Epithelial cell of esophagus (primary cell): ENCODE data around the gene GSDME.

Experiments
- DNase-seq: peaks from one replicate; pipeline ENCODE4 v3.0.0; 2010; ENCODE audit warnings: low read depth
- H3K4me3 ChIP-seq: 2 replicates; pipeline ENCODE4 v1.5.1; 2011; ENCODE audit warnings: mild to moderate bottlenecking, low read length, control low read depth
- TF ChIP-seq, protein P1 (sequence below): IDR thresholded peaks from 2 replicates; pipeline ENCODE4 v1.5.1; 2011; ENCODE audit warnings: low read depth, mild to moderate bottlenecking, low read length, control low read depth, inconsistent platforms; ENCODE audit not compliant: insufficient read depth; ENCODE audit errors: missing control alignments

The GSDME gene

DNA sequence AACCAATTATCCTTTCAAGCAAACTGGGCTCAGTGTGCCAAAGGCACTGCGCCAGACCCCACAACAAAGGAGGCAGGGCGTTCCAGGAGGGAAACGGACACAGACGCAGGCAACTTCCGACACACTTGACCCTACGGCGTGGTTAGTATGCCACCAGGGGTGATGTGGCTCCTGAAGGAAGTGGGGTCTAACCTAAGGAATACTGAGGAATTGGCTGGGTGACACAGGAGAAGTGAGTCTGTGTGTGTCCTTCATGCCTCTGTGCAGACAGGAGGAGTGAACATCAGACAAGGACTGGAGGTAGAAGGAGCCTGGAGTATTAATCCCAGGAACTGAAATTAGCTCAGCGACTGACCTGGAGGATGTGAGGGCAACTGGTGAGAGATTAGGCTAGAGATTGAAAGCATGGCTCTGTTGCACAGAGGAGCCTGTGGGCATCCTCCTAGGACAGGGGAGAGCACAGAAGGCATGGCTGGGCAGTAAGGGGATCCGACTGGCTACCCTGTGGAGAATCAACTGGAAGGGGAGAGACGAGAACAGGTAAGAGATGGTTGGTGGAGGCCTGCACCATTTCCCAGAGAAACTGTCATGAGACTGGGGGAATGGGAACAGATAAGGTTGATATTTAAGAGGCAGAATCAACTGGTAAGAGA, 27.8 kb downstream of the GSDME start:
- DNase-seq, result no peak
- TF ChIP-seq, protein P1, sequence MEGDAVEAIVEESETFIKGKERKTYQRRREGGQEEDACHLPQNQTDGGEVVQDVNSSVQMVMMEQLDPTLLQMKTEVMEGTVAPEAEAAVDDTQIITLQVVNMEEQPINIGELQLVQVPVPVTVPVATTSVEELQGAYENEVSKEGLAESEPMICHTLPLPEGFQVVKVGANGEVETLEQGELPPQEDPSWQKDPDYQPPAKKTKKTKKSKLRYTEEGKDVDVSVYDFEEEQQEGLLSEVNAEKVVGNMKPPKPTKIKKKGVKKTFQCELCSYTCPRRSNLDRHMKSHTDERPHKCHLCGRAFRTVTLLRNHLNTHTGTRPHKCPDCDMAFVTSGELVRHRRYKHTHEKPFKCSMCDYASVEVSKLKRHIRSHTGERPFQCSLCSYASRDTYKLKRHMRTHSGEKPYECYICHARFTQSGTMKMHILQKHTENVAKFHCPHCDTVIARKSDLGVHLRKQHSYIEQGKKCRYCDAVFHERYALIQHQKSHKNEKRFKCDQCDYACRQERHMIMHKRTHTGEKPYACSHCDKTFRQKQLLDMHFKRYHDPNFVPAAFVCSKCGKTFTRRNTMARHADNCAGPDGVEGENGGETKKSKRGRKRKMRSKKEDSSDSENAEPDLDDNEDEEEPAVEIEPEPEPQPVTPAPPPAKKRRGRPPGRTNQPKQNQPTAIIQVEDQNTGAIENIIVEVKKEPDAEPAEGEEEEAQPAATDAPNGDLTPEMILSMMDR, result no peak
- H3K4me3 ChIP-seq, result no peak overlapping the region

- DNase-seq, result no peak
Observed at GRCh38 chr7:24728503-24729364, 28.5 kb downstream of the GSDME start.

DNA sequence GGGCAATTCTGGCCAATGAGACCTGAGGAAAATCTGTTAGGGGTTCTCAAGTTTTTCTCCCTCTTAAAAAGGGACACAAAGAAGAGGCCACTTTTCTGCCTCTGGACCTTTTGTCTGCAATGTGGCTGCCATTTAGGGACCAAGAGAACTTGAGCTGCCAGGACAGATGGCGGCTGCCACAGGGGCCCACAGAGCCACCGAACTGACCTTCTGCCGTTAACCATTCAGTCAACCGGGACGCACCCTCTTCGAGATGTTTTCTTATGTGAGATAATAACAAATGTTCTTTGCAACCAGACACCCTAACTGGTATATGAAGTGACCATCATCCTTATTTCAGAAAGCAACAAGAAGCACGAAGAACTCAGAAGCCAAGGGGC, 29.2 kb downstream of the GSDME start:
- TF ChIP-seq, protein P1, result no peak
- H3K4me3 ChIP-seq, result no peak overlapping the region
- no peak for DNase-seq

More at GRCh38 chr7:24728503-24729364, 28.5 kb downstream of the GSDME start:
- TF ChIP-seq, protein P1, result no peak
- no peak overlapping the region for H3K4me3 ChIP-seq

- no peak overlapping the region for H3K4me3 ChIP-seq
- no peak for DNase-seq
- TF ChIP-seq, protein P1, result no peak
Observed at GRCh38 chr7:24727154-24728120, 29.8 kb downstream of the GSDME start.

DNA sequence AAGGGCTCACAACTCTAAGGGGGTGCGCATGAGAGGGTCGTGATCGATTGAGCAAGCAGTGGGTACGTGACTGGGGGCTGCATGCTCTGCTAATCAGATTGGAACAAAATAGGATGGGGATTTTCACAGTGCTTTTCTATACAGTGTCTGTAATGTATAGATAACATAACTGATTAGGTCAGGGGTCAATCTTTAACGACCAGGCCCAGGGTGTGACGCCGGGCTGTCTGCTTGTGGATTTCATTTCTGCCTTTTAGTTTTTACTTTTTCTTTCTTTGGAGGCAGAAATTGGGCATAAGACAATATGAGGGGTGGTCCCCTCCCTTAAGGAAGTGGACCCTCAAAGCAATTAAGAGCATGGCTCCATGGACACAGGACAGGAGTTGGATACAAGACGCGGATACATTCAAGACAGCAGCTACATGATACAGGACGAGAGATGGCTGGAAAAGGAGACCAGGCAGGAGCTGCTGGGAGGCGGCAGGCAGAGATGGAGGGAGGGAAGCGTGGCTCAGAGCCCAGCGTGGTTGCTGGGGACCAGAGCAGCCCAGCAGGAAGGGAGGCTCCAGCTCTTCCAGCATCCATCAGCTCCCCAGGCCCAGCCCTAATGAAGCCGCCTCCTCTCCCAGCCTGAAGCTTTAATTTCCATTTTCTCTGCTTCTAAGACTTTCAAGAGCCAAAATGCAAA, 31.6 kb downstream of the GSDME start:
- DNase-seq, result no peak
- H3K4me3 ChIP-seq, result no peak overlapping the region
- TF ChIP-seq, protein P1, result no peak

- TF ChIP-seq, protein P1, result no peak
- DNase-seq, result no peak
- no peak overlapping the region for H3K4me3 ChIP-seq
Observed at GRCh38 chr7:24724451-24725190, 32.6 kb downstream of the GSDME start.
